Activated T-helper 1 cell treated with anti-CD3 and anti-CD28 coated beads, Interleukin-2, amount 50 U/mL, for 16 hours (primary cell): ENCODE results near the gene ST6GAL2.

Source experiments
- DNase-seq, 2 donors: peaks; one replicate each; pipeline ENCODE4 v3.0.0-alpha.2; 2020; ENCODE audit warnings: low read depth in 1 of 2, low spot score in 1 of 2

The ST6GAL2 gene

GRCh38 chr2:106828119-106828518 lies 57.8 kb downstream of the ST6GAL2 start:
- DNase-seq, result no peak

GRCh38 chr2:106827158-106827557 lies 58.8 kb downstream of the ST6GAL2 start:
- no peak for DNase-seq

- DNase-seq, result no peak
These were observed 60.8 kb downstream of the ST6GAL2 start for GRCh38 chr2:106825161-106825560.

GRCh38 chr2:106816974-106817373 lies 69.0 kb downstream of the ST6GAL2 start:
- DNase-seq, result no peak

- no peak for DNase-seq
These were observed 73.1 kb downstream of the ST6GAL2 start for GRCh38 chr2:106812841-106813240.

GRCh38 chr2:106812383-106812782 lies 73.6 kb downstream of the ST6GAL2 start:
- no peak for DNase-seq

GRCh38 chr2:106805716-106806115 lies 80.3 kb downstream of the ST6GAL2 start:
- DNase-seq, result no peak

- no peak for DNase-seq
These were observed 81.8 kb downstream of the ST6GAL2 start for GRCh38 chr2:106804161-106804560.

GRCh38 chr2:106800976-106801655 lies 84.9 kb downstream of the ST6GAL2 start:
- no peak for DNase-seq

- no peak for DNase-seq
These were observed 85.8 kb downstream of the ST6GAL2 start for GRCh38 chr2:106800180-106800579.

- no peak for DNase-seq
These were observed 87.0 kb downstream of the ST6GAL2 start for GRCh38 chr2:106798826-106799552.

- no peak for DNase-seq
These were observed 88.5 kb downstream of the ST6GAL2 start for GRCh38 chr2:106797494-106797893.

GRCh38 chr2:106792671-106793070 lies 93.3 kb downstream of the ST6GAL2 start:
- DNase-seq, result no peak

GRCh38 chr2:106789185-106789584 lies 96.8 kb downstream of the ST6GAL2 start:
- no peak for DNase-seq

- no peak for DNase-seq
These were observed 103.3 kb downstream of the ST6GAL2 start for GRCh38 chr2:106782681-106783080.

GRCh38 chr2:106781196-106781595 lies 104.8 kb downstream of the ST6GAL2 start:
- DNase-seq, result no peak

- DNase-seq, result no peak
These were observed 114.2 kb downstream of the ST6GAL2 start for GRCh38 chr2:106771811-106772210.

- no peak for DNase-seq
These were observed 115.0 kb downstream of the ST6GAL2 start for GRCh38 chr2:106770986-106771385.

GRCh38 chr2:106764614-106765013 lies 121.4 kb downstream of the ST6GAL2 start:
- no peak for DNase-seq

- DNase-seq, result no peak
These were observed 126.0 kb downstream of the ST6GAL2 start for GRCh38 chr2:106759966-106760365.

- no peak for DNase-seq
These were observed 127.0 kb downstream of the ST6GAL2 start for GRCh38 chr2:106758901-106759497.
